ENCODE results near the gene FGF4.

FGF4 gene

GRCh38 chr11:69745201-69745600 lies 29.9 kb downstream of the FGF4 start:
- H3K4me3 ChIP-seq (ENCODE audit: low read length): no peak overlapping the region
- no peak for TF ChIP-seq CTCF (IDR thresholded peaks at IDR 0.05; ENCODE audit: insufficient read depth, low read depth, low read length, missing control alignments)

GRCh38 chr11:69744435-69744834 lies 30.7 kb downstream of the FGF4 start:
- peak; percentile 21 for DNase-seq (ENCODE audit: low read depth)
- TF ChIP-seq CTCF (IDR thresholded peaks at IDR 0.05; ENCODE audit: insufficient read depth, low read depth, low read length, missing control alignments): no peak
- no peak overlapping the region for H3K4me3 ChIP-seq (ENCODE audit: low read length)

More at GRCh38 chr11:69745201-69745600, 29.9 kb downstream of the FGF4 start:
- DNase-seq (ENCODE audit: low read depth): no peak

GRCh38 chr11:69734841-69735240 lies 40.3 kb downstream of the FGF4 start:
- no peak for DNase-seq (ENCODE audit: low read depth)
- TF ChIP-seq CTCF (IDR thresholded peaks at IDR 0.05; ENCODE audit: insufficient read depth, low read depth, low read length, missing control alignments): no peak
- H3K4me3 ChIP-seq (ENCODE audit: low read length): no peak overlapping the region

- no peak overlapping the region for H3K4me3 ChIP-seq (ENCODE audit: low read length)
- DNase-seq (ENCODE audit: low read depth): no peak
- no peak for TF ChIP-seq CTCF (IDR thresholded peaks at IDR 0.05; ENCODE audit: insufficient read depth, low read depth, low read length, missing control alignments)
Observed at GRCh38 chr11:69734367-69734766, 40.8 kb downstream of the FGF4 start.

- H3K4me3 ChIP-seq (ENCODE audit: low read length): no peak overlapping the region
- no peak for DNase-seq (ENCODE audit: low read depth)
- TF ChIP-seq CTCF (IDR thresholded peaks at IDR 0.05; ENCODE audit: insufficient read depth, low read depth, low read length, missing control alignments): no peak
Observed at GRCh38 chr11:69732910-69733309, 42.2 kb downstream of the FGF4 start.

- no peak for DNase-seq (ENCODE audit: low read depth)
- TF ChIP-seq CTCF (IDR thresholded peaks at IDR 0.05; ENCODE audit: insufficient read depth, low read depth, low read length, missing control alignments): no peak
- H3K4me3 ChIP-seq (ENCODE audit: low read length): no peak overlapping the region
Observed at GRCh38 chr11:69731110-69731509, 44.0 kb downstream of the FGF4 start.

GRCh38 chr11:69730500-69730899 lies 44.6 kb downstream of the FGF4 start:
- no peak for DNase-seq (ENCODE audit: low read depth)
- no peak overlapping the region for H3K4me3 ChIP-seq (ENCODE audit: low read length)
- no peak for TF ChIP-seq CTCF (IDR thresholded peaks at IDR 0.05; ENCODE audit: insufficient read depth, low read depth, low read length, missing control alignments)

Data from epithelial cell of esophagus (primary cell).